ENCODE results near the gene SLC39A3.

The SLC39A3 gene

GRCh38 chr19:2755811-2756210 is 16.0 kb upstream of the SLC39A3 start:
- no peak for DNase-seq (ENCODE audit: low read depth)
- no peak overlapping the region for H3K4me3 ChIP-seq (ENCODE audit: low read length)
- TF ChIP-seq, protein P1, sequence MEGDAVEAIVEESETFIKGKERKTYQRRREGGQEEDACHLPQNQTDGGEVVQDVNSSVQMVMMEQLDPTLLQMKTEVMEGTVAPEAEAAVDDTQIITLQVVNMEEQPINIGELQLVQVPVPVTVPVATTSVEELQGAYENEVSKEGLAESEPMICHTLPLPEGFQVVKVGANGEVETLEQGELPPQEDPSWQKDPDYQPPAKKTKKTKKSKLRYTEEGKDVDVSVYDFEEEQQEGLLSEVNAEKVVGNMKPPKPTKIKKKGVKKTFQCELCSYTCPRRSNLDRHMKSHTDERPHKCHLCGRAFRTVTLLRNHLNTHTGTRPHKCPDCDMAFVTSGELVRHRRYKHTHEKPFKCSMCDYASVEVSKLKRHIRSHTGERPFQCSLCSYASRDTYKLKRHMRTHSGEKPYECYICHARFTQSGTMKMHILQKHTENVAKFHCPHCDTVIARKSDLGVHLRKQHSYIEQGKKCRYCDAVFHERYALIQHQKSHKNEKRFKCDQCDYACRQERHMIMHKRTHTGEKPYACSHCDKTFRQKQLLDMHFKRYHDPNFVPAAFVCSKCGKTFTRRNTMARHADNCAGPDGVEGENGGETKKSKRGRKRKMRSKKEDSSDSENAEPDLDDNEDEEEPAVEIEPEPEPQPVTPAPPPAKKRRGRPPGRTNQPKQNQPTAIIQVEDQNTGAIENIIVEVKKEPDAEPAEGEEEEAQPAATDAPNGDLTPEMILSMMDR (conservative IDR thresholded peaks at IDR 0.05; ENCODE audit: low read length) = no peak

DNA sequence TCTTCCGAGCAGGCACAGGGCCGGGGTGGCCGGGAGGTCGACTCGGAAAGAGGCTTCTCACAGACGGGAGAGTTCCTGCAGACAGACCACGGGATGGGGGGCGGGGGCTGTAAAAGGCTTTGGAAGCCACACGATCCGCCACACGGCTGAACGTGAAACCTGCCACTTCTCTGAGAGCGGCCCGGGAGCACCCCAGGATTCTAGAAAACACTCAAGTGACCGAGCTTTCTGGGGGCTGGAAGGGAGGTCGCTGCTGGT is 15.6 kb upstream of the SLC39A3 start:
- TF ChIP-seq, protein P1 (conservative IDR thresholded peaks at IDR 0.05; ENCODE audit: low read length) = no peak
- no peak overlapping the region for H3K4me3 ChIP-seq (ENCODE audit: low read length)
- DNase-seq (ENCODE audit: low read depth) = no peak

GRCh38 chr19:2754659-2755447 is 15.0 kb upstream of the SLC39A3 start:
- no peak for DNase-seq (ENCODE audit: low read depth)
- H3K4me3 ChIP-seq (ENCODE audit: low read length) = no peak overlapping the region
- TF ChIP-seq, protein P1 (conservative IDR thresholded peaks at IDR 0.05; ENCODE audit: low read length) = no peak

DNA sequence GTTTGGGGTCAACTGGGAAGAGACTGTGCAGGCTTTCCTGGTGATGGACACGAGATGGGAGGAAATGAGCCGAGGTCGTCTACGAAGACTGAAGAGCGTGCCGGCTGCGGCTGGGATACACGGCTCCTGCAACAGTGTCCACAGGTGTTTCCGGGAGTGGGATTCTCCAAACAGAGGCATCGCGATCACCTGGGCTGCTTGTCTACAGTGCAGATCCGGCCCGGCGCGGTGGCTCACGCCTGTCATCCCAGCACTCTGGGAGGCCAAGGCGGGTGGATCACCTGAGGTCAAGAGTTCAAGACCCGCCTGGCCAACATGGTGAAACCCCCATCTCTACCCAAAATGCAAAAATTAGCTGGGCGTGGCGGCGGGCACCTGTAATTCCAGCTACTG is 11.6 kb upstream of the SLC39A3 start:
- TF ChIP-seq, protein P1 (conservative IDR thresholded peaks at IDR 0.05; ENCODE audit: low read length) = no peak
- no peak overlapping the region for H3K4me3 ChIP-seq (ENCODE audit: low read length)
- no peak for DNase-seq (ENCODE audit: low read depth)

- no peak overlapping the region for H3K4me3 ChIP-seq (ENCODE audit: low read length)
- TF ChIP-seq, protein P1 (conservative IDR thresholded peaks at IDR 0.05; ENCODE audit: low read length) = no peak
- no peak for DNase-seq (ENCODE audit: low read depth)
Observed at GRCh38 chr19:2750808-2751437, 11.1 kb upstream of the SLC39A3 start.

- DNase-seq (ENCODE audit: low read depth) = no peak
- TF ChIP-seq, protein P1 (conservative IDR thresholded peaks at IDR 0.05; ENCODE audit: low read length) = no peak
- no peak overlapping the region for H3K4me3 ChIP-seq (ENCODE audit: low read length)
Observed at GRCh38 chr19:2747349-2747748, 7.5 kb upstream of the SLC39A3 start.

DNA sequence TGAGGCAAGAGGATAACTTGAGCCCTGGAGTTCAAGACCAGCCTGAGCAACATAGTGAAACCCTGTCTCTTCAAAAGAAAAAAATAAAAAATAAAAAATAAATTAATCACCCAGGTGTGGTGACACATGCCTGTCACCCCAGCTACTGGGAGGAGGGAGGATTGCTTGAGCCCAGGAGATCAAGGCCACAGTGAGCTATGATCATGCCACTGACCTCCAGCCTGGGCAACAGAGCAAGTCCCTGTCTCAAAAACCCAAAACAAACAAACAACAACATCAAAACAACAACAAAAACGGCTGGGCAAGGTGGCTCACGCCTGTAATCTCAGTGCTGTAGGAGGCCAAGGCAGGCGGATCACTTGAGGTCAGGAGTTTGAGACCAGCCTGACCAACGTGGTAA is 4.3 kb upstream of the SLC39A3 start:
- H3K4me3 ChIP-seq (ENCODE audit: low read length) = no peak overlapping the region
- TF ChIP-seq, protein P1 (conservative IDR thresholded peaks at IDR 0.05; ENCODE audit: low read length) = no peak
- DNase-seq (ENCODE audit: low read depth) = no peak
